GM19193 (cell line): ENCODE results near the gene AOAH.

ENCODE experiments used
- POLR2A ChIP-seq: IDR thresholded peaks from 4 replicates; pipeline ENCODE4 v1.6.1; 2011; ENCODE audit not compliant: insufficient read depth, insufficient read length; ENCODE audit errors: extremely low read depth

AOAH gene

DNA sequence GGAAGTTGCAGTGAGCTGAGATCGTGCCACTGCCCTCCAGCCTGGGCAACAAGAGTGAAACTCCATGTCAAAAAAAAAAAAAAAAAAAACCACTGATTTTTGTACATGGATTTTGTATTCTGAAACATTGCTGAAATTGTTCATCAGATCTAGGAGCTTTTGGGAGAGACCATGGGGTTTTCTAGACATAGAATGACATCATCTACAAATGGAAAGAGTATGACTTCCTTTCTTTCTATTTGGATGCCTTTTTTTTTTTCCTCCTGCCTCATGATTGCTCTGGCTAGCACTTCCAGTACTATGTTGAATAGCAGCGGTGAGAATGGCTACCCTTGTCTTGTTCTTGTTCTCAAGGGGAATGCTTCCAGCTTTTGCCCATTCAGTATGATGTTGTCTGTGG is 245.5 kb downstream of the AOAH start:
- TF ChIP-seq POLR2A, result no peak

DNA sequence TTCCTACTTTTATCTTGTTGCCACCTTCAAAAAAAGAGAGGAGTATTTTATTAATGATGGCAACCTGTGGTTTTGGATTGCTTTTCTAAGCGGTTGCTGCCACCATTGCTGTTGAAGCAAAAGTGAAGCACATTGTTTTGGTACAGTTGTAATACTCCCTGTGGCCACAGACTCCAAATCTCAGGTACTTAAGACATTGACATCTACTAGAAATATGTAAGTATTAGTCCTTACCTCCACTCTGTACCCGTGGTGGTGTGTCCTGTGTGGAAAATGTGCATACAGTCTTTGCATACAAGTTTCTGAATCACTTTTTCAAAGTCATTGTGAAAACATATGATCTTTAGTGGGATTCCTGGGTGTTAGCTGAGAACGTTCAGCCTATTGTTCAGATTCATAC is 248.9 kb downstream of the AOAH start:
- TF ChIP-seq POLR2A, result no peak

DNA sequence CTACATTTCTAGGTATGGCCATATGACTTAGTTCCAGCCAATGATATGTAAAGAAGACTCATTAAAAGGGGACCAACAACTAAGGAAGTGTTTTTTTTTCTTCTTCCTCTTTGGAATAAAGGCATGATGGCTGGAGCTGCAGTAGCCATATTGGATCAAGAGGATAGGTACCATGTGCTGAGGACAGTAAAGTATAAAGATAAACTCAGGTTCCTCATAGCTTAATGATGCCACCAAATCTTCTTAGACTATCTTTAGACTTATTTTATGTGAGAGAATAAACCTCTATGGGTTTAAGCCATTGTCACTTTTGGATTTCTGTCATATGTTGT is 249.3 kb downstream of the AOAH start:
- TF ChIP-seq POLR2A, result no peak

DNA sequence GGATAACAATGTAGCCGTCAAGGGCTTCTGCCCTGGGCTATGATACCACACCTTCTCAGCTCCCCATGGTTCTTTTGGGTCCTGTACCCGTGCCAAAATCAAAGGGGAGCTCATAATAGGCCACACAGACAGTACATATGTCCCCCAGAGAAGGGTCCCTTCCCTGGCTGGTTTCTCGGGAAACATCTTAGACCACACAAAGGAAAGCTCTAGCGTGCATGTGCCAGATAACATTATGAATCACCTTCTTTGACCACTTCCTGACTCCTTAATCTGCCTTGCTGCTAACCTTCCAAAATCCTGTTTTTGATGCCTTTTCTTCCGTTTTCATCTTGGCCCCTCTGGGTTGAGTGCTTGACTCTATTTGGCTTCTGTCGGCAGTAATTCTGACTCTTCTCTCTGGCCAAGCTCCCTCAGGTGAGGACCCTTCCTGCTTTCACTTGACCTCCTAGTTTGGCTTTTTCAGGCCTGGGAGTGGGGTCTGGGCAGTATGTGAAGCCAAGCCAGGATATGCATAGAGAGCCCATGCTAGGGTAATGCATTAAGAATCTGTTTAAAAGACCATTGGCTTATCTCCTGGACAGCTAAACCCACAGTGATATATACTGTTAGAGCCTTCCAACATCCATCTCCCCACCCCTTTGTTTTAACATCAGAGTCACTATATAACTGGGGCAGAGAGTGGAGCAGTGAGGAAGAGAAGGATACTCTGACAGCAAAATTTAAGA is 249.8 kb downstream of the AOAH start:
- no peak for TF ChIP-seq POLR2A

DNA sequence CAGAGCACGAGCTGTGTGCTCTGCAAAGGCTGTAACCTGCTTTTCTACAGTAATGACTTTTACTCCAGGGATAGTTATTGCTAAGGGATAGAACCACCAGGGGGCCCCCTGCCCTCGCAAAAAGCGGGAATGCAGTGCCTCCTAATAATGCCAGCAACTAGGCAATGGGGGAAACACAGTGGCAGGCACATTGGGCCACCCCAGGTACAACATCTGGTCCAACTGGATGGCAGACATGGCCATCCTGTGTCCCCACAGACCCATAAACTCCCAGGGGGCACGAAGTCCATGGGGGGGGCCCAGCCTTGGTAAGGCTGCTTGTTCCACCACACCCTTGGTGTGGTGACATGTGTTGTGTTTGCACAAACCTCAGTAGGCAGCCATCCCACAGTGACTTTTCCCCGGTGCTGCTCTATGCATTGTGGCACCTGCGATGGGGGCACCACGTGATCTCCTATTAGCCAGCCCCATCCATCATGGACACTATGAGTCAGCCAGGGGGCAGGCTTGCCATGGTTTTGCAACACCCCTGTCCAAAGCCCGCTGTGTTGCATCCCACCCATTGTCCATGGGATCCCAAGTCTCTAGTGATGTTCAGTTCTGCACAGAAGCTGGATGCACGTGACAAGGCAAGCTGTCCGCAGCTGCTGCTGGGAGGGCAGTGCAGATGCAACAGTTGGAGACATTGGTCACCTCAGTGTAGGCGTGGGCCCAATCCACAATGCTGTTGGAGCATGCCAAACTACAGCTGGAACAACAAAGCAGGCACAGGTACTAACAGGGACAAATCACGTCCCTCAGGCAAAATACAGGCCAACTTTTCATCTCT is 250.6 kb downstream of the AOAH start:
- TF ChIP-seq POLR2A, result no peak

DNA sequence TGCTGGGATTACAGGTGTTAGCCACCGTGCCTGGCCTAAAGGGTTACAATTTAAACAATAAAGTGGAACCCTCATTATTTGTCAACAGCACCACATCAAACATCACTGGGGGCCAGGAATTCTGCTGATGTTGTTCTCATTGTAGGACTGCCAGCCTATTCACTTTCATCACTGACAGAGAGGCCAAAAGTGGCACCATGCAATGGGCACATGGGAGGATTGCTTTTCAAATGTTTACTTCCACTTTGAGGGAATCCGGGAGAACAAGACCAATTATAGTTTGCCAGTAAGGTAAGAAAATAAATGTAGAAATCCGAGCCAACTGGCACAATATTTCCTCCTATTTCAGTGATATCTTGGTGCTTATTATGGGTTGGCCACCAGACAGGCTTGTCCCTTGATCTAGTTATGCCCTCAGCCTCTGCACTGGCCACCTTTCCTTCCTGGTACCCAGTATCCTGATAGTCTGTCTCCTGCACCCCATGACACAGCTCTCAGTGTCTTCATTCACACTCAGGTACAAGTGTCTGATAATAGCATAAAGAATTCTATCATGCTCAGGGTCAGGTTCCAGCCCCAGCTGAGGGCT is 252.1 kb downstream of the AOAH start:
- TF ChIP-seq POLR2A, result no peak

DNA sequence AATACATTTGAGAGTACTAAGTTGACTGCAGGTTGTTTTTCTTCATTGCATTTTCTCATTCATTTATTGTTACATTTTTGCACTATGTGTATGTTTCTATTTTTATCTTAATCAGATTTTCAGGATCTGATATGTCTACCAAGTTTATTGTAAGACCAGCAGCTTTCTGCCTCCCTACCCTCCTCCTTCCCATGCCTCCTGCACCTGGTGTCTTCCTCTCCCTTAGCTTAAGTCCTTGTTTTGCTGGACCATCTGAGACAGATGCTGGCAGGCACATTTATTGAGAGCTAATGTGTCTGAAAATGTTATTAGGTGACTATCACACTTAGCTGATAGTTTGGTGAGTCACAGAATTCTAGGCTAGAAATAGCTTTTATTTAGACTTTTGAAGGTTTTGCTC is 255.1 kb downstream of the AOAH start:
- no peak for TF ChIP-seq POLR2A

DNA sequence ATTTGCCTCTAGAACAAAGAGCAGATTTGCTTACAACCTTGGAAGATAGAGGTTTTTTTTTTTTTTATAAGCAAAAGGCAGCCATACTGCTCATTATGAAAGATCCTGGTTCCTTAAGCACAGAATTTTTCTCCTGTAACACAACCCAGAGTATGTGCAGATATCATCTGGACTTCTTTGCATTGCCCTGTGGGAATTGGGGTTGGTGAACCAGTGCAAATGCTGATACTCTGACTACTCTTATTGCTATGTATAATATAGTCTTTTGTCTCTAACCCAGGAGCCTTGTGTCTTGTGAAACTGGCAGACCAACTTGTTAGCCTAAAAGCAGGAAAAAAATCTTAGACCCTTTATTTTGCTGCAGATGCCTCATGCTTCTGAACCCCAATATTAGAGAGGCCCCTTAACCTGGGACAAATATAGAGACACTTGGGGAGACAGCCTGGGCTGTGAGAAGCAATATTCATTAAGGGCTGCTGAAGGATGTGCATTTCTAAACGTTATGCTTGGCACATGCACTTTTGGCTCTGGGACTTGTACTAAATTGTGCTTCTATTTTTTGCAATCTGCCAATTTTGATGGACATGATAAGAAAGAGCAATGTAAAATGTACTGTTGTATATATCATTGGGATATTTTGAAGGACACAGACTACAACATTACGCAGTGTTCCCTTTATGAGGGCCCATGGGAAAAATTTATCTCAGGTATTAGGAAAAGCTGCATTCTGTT is 255.8 kb downstream of the AOAH start:
- no peak for TF ChIP-seq POLR2A

DNA sequence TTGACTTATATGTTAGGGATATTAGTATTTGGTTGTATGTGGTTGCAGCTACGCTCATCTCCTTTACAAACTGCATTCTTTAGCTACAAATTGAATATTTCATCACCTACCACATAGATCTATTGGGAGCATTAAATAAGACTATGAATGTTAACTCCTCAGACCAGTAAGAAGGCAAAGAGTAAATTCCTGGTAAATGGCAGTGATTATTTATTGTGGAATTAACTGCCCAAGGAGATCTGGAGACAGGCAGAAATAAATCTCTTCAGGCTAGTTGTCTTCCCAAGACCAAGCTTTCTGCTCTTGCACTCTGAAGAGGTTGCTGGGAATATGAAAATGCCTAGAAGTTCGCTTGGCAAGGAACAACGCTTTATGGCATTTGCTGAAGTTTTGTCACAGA is 260.0 kb downstream of the AOAH start:
- no peak for TF ChIP-seq POLR2A
